GM23338 (cell line): Measurements from ENCODE around the gene SLC5A4. TPM values are rescaled to one million over a fixed set of nuclear protein-coding genes. Genes with fewer than 3 reads are reported as not detected.

ENCODE experiments used
- ATAC-seq: fragments of 200-7000 bp; cut with Tn5 transposase; 3 replicates; pipeline ENCODE4 v1.9.1; 2020
- DNase-seq: peaks from one replicate; pipeline ENCODE4 v3.0.0-alpha.2; 2015; ENCODE audit warnings: low spot score
- H2AFZ ChIP-seq: fragments of 200-600 bp; sonication (generic); 2 replicates; pipeline ENCODE4 v1.8.0; 2016; ENCODE audit warnings: antibody characterized with exemption, mild to moderate bottlenecking, moderate library complexity
- H3F3A ChIP-seq: fragments of 200-600 bp; sonication (generic); replicated peaks from 2 replicates; pipeline ENCODE4 v1.8.0; 2017; ENCODE audit warnings: antibody characterized with exemption, mixed run types, low read depth
- H3K27ac ChIP-seq: fragments of 200-600 bp; sonication (generic); 2 replicates; pipeline ENCODE4 v1.6.1; 2016; ENCODE audit warnings: low read depth
- H3K27me3 ChIP-seq: fragments of 200-600 bp; sonication (generic); 2 replicates; pipeline ENCODE4 v1.8.0; 2016; ENCODE audit warnings: mild to moderate bottlenecking, mixed run types, moderate library complexity; ENCODE audit not compliant: insufficient read depth
- H3K36me3 ChIP-seq: fragments of 200-600 bp; sonication (generic); 2 replicates; pipeline ENCODE4 v1.8.0; 2016; ENCODE audit warnings: mild to moderate bottlenecking; ENCODE audit not compliant: insufficient read depth
- H3K4me1 ChIP-seq: fragments of 200-600 bp; sonication (generic); 2 replicates; pipeline ENCODE4 v1.8.0; 2016; ENCODE audit warnings: mild to moderate bottlenecking, moderate library complexity; ENCODE audit not compliant: insufficient read depth
- H3K4me2 ChIP-seq: fragments of 200-600 bp; sonication (generic); 2 replicates; pipeline ENCODE4 v1.7.1; 2017; ENCODE audit warnings: mixed run types
- H3K4me3 ChIP-seq: fragments of 200-600 bp; sonication (generic); 2 replicates; pipeline ENCODE4 v1.6.1; 2016; ENCODE audit warnings: mixed run types
- H3K79me2 ChIP-seq: fragments of 200-600 bp; sonication (generic); replicated peaks from 2 replicates; pipeline ENCODE4 v1.8.0; 2017; ENCODE audit warnings: mild to moderate bottlenecking; ENCODE audit not compliant: insufficient read depth
- H3K9me2 ChIP-seq: fragments of 200-600 bp; sonication (generic); 2 replicates; pipeline ENCODE4 v1.8.0; 2017; ENCODE audit not compliant: insufficient read depth
- H4K20me1 ChIP-seq: fragments of 200-600 bp; sonication (generic); replicated peaks from 2 replicates; pipeline ENCODE4 v1.8.0; 2017; ENCODE audit warnings: mild to moderate bottlenecking; ENCODE audit not compliant: insufficient read depth
- H3K27ac Mint-ChIP-seq: 2 replicates; pipeline ENCODE4 v1.8.0; 2020; ENCODE audit warnings: inconsistent platforms, mild to moderate bottlenecking, moderate library complexity, mixed read lengths
- H3K27me3 Mint-ChIP-seq: 3 replicates; pipeline ENCODE4 v1.8.0; 2022; ENCODE audit warnings: low read depth, mild to moderate bottlenecking, moderate library complexity, mixed read lengths, inconsistent platforms; ENCODE audit not compliant: insufficient read depth, poor library complexity
- H3K36me3 Mint-ChIP-seq: 3 replicates; pipeline ENCODE4 v1.8.0; 2021; ENCODE audit warnings: low read depth, mild to moderate bottlenecking, inconsistent platforms, moderate library complexity, mixed read lengths
- H3K4me1 Mint-ChIP-seq: 3 replicates; pipeline ENCODE4 v1.8.0; 2020; ENCODE audit warnings: mild to moderate bottlenecking, inconsistent platforms, mixed read lengths
- H3K4me3 Mint-ChIP-seq: 3 replicates; pipeline ENCODE4 v1.8.0; 2021; ENCODE audit warnings: moderate library complexity, mild to moderate bottlenecking, inconsistent platforms, mixed read lengths
- H3K9me3 Mint-ChIP-seq: 3 replicates; pipeline ENCODE4 v1.8.0; 2020; ENCODE audit warnings: moderate library complexity, mild to moderate bottlenecking, inconsistent platforms, mixed read lengths
- EZH2 ChIP-seq: fragments of 200-600 bp; sonication (generic); IDR thresholded peaks from one replicate; pipeline ENCODE4 v1.8.0; 2017; ENCODE audit warnings: antibody characterized with exemption, mild to moderate bottlenecking, low read depth; ENCODE audit not compliant: unreplicated experiment
- EZH2phosphoT487 ChIP-seq: fragments of 200-600 bp; sonication (generic); IDR thresholded peaks from one replicate; pipeline ENCODE4 v1.8.1; 2018; ENCODE audit warnings: antibody characterized with exemption; ENCODE audit not compliant: unreplicated experiment
- NANOG ChIP-seq: IDR thresholded peaks from 2 replicates; pipeline ENCODE4 v1.6.1; 2016; ENCODE audit warnings: antibody characterized with exemption, borderline replicate concordance
- POLR2AphosphoS5 ChIP-seq: IDR thresholded peaks from 2 replicates; pipeline ENCODE4 v1.6.1; 2016; ENCODE audit warnings: antibody characterized with exemption, low read depth
- STAT1 ChIP-seq: IDR thresholded peaks from one replicate; pipeline ENCODE4 v1.6.1; 2016; ENCODE audit warnings: antibody characterized with exemption; ENCODE audit not compliant: unreplicated experiment
- ZNF114 ChIP-seq: fragments of 250-450 bp; sonication (Bioruptor Pico); IDR thresholded peaks from 2 replicates; pipeline ENCODE4 v1.5.0; 2020; ENCODE audit warnings: mild to moderate bottlenecking, moderate library complexity
- ZNF462 ChIP-seq: fragments of 250-450 bp; sonication (Bioruptor Pico); IDR thresholded peaks from 2 replicates; pipeline ENCODE4 v1.5.0; 2020; ENCODE audit warnings: mild to moderate bottlenecking, moderate library complexity
- polyA plus RNA-seq: library from polyadenylated mRNA; unstranded; fragments of >200 nt; fragmentation: Nextera tagmentation; extraction: Ambion mirVana; gene quantifications from 2 replicates; pipeline ENCODE4 v1.2.1, GENCODE V29; 2016
- total RNA-seq: library from RNA; depleted of rRNA; stranded (reverse); fragments of >200 nt; shearing (Covaris generic); gene quantifications from 2 replicates; pipeline ENCODE4 v1.2.3, GENCODE V29; 2014
- TF ChIP-seq, protein P1 (sequence below): IDR thresholded peaks from one replicate; pipeline ENCODE4 v1.6.1; 2018; ENCODE audit warnings: antibody characterized with exemption; ENCODE audit not compliant: unreplicated experiment

SLC5A4 gene
- total and polyA plus RNA-seq, 2 experiments from 2014 or later: 0.16 TPM; not detected in 1

DNA sequence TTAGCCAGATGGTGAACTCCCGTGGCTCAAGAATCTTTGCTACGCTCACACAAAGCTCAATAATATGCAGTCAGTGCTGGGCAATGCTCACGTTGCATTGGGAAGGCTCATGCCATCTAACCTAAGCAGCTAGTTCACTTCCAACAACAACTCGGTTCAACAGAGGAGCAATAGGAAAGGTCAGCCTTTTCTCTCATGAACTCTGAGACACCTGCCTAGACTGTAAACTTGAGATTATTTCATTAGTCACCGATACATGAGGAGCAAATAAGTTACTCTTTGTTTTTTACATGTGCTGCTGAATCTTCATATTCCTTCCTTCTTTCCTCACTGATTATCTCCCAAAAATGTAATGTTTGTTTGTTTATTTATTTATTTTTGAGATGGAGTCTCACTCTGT is 9.0 kb downstream of the SLC5A4 start:
- Histone ChIP-seq H3F3A (no peaks in the 10 kb centered on the region), H3K27me3 (no peaks in the 10 kb centered on the region; the same call in 1 of the 2 replicates), H3K36me3 (no peaks in the 10 kb centered on the region), H3K27ac (no peak overlapping the region), H4K20me1 (no peaks in the 10 kb centered on the region), H3K4me1 (no peaks in the 10 kb centered on the region), H2AFZ (no peak overlapping the region), H3K4me2 (no peak overlapping the region), H3K79me2 (no peaks in the 10 kb centered on the region), H3K9me2 (0 out of 2 replicates have a peak, but pooled peaks cover 2% of the 10 kb centered on the region), H3K4me3 (no peak overlapping the region)
- Mint-ChIP-seq H3K9me3 (peaks cover 3% of the 10 kb centered on the region; the same call in 1 of the 3 replicates), H3K27ac (no peak overlapping the region), H3K4me3 (no peak overlapping the region), H3K36me3 (no peaks in the 10 kb centered on the region), H3K27me3 (peaks cover 5% of the 10 kb centered on the region), H3K4me1 (no peaks in the 10 kb centered on the region)
- no peak for DNase-seq
- no peak for TF ChIP-seq NANOG
- TF ChIP-seq, protein P1, sequence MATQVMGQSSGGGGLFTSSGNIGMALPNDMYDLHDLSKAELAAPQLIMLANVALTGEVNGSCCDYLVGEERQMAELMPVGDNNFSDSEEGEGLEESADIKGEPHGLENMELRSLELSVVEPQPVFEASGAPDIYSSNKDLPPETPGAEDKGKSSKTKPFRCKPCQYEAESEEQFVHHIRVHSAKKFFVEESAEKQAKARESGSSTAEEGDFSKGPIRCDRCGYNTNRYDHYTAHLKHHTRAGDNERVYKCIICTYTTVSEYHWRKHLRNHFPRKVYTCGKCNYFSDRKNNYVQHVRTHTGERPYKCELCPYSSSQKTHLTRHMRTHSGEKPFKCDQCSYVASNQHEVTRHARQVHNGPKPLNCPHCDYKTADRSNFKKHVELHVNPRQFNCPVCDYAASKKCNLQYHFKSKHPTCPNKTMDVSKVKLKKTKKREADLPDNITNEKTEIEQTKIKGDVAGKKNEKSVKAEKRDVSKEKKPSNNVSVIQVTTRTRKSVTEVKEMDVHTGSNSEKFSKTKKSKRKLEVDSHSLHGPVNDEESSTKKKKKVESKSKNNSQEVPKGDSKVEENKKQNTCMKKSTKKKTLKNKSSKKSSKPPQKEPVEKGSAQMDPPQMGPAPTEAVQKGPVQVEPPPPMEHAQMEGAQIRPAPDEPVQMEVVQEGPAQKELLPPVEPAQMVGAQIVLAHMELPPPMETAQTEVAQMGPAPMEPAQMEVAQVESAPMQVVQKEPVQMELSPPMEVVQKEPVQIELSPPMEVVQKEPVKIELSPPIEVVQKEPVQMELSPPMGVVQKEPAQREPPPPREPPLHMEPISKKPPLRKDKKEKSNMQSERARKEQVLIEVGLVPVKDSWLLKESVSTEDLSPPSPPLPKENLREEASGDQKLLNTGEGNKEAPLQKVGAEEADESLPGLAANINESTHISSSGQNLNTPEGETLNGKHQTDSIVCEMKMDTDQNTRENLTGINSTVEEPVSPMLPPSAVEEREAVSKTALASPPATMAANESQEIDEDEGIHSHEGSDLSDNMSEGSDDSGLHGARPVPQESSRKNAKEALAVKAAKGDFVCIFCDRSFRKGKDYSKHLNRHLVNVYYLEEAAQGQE: no peak
- TF ChIP-seq POLR2AphosphoS5: no peak
- TF ChIP-seq ZNF114: no peak
- ATAC-seq: no peak

DNA sequence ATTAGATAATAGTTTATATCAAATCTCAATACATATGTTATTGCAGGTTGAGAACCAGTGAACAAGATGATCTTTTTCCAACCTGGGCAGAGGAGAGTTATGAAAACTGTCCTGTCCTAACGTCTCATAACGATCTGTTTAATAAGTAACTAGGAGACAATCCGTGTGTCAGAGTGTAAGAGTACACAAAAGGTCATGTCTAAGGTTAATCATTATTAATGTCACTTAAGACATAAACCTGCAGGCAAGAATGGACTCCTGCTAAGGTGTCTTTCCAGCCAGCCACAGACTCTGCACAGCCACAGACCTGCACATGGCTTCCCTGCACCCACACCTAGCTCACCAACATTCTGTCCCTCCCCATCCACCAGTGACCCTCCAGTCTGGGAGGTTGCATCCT is 10.1 kb downstream of the SLC5A4 start:
- no peak for DNase-seq
- Histone ChIP-seq H2AFZ (no peak overlapping the region), H3K27me3 (no peaks in the 10 kb centered on the region; the same call in 1 of the 2 replicates), H3K27ac (no peak overlapping the region), H3K4me3 (no peak overlapping the region), H4K20me1 (no peaks in the 10 kb centered on the region), H3K9me2 (0 out of 2 replicates have a peak, but pooled peaks cover 2% of the 10 kb centered on the region), H3F3A (no peaks in the 10 kb centered on the region), H3K4me2 (no peak overlapping the region), H3K79me2 (no peaks in the 10 kb centered on the region), H3K4me1 (no peaks in the 10 kb centered on the region), H3K36me3 (no peaks in the 10 kb centered on the region)
- Mint-ChIP-seq H3K27ac (no peak overlapping the region), H3K4me3 (no peak overlapping the region), H3K9me3 (peaks cover 2% of the 10 kb centered on the region; the same call in 1 of the 3 replicates), H3K4me1 (no peaks in the 10 kb centered on the region), H3K27me3 (peaks cover 2% of the 10 kb centered on the region), H3K36me3 (no peaks in the 10 kb centered on the region)
- ATAC-seq: no peak
- no peak for TF ChIP-seq EZH2

DNA sequence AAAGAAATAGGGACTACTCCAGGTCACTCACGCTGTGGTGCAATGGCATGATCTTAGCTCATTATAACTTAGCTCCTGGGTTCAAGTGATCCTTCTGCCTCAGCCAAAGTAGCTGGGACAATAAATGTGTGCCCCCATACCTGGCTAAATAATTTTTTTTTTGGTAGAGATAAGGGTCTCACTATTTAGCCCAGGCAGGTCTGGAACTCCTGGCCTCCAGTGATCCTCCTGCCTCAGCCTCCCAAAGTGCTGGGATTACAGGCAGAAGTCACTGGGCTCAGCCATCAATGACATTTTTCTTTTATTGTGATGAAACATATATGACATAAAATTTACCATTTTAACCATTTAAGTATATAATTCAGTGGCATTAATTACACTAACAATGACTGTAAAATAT is 10.6 kb downstream of the SLC5A4 start:
- ATAC-seq: no peak
- H3K27ac ChIP-seq: no peak overlapping the region
- H3K36me3 ChIP-seq: no peaks in the 10 kb centered on the region
- no peak for DNase-seq
- H2AFZ ChIP-seq: no peak overlapping the region
- H3K4me3 ChIP-seq: no peak overlapping the region
- H3K9me3 Mint-ChIP-seq: no peaks in the 10 kb centered on the region
- H3F3A ChIP-seq: no peaks in the 10 kb centered on the region
- H3K4me3 Mint-ChIP-seq: no peak overlapping the region
- no peak overlapping the region for H3K27ac Mint-ChIP-seq
- H4K20me1 ChIP-seq: no peaks in the 10 kb centered on the region
- no peak overlapping the region for H3K4me2 ChIP-seq
- no peaks in the 10 kb centered on the region for H3K4me1 ChIP-seq
- 0 out of 2 replicates have a peak, but pooled peaks cover 1% of the 10 kb centered on the region for H3K9me2 ChIP-seq
- no peaks in the 10 kb centered on the region; the same call in 1 of the 2 replicates for H3K27me3 ChIP-seq
- H3K27me3 Mint-ChIP-seq: peaks cover 2% of the 10 kb centered on the region
- no peaks in the 10 kb centered on the region for H3K36me3 Mint-ChIP-seq
- no peaks in the 10 kb centered on the region for H3K4me1 Mint-ChIP-seq
- H3K79me2 ChIP-seq: no peaks in the 10 kb centered on the region
- TF ChIP-seq ZNF114 (no peak), ZNF462 (CRISPR knock-in tag) (no peak), EZH2 (no peak), STAT1 (no peak), EZH2phosphoT487 (no peak)
